OCI-LY3 (cell line): Measurements from ENCODE around the gene MLXIP.

Experiments used
- H2AFZ ChIP-seq: fragments of 200-600, 300-600 bp; shearing (Covaris generic); 2 replicates; pipeline ENCODE4 v1.6.0; 2014; ENCODE audit warnings: antibody characterized with exemption, low read depth, low read length
- H3K27ac ChIP-seq: fragments of 200-600, 300-600 bp; sonication (generic); 2 replicates; pipeline ENCODE4 v1.5.1; 2014; ENCODE audit warnings: mild to moderate bottlenecking, low read length, moderate library complexity, mixed read lengths
- H3K27me3 ChIP-seq: fragments of 200-600, 300-600 bp; sonication (generic); 2 replicates; pipeline ENCODE4 v1.6.1; 2014; ENCODE audit warnings: low read depth, low read length, mixed read lengths
- H3K36me3 ChIP-seq: fragments of 200-600, 300-600 bp; sonication (generic); replicated peaks from 2 replicates; pipeline ENCODE3; 2014; ENCODE audit warnings: low read depth, low read length, mixed read lengths
- H3K4me1 ChIP-seq: fragments of 300-600, 200-600 bp; sonication (generic); 2 replicates; pipeline ENCODE4 v1.6.1; 2014; ENCODE audit warnings: low read length, mixed read lengths
- H3K4me2 ChIP-seq: fragments of 200-600, 300-600 bp; sonication (generic); 2 replicates; pipeline ENCODE4 v1.6.1; 2014; ENCODE audit warnings: low read length, mixed read lengths
- H3K4me3 ChIP-seq: fragments of 300-600, 200-600 bp; sonication (generic); 2 replicates; pipeline ENCODE4 v1.5.1; 2014; ENCODE audit warnings: antibody characterized with exemption, mild to moderate bottlenecking, low read length, moderate library complexity
- H3K79me2 ChIP-seq: fragments of 300-600, 200-600 bp; shearing (Covaris generic); 2 replicates; pipeline ENCODE4 v1.6.1; 2014; ENCODE audit warnings: mild to moderate bottlenecking, low read length, mixed read lengths
- H3K9ac ChIP-seq: fragments of 300-600, 200-600 bp; shearing (Covaris generic); 2 replicates; pipeline ENCODE4 v1.6.0; 2014; ENCODE audit warnings: mild to moderate bottlenecking, low read length, moderate library complexity
- H3K9me3 ChIP-seq: fragments of 200-600, 300-600 bp; shearing (Covaris generic); 2 replicates; pipeline ENCODE4 v1.6.1; 2014; ENCODE audit warnings: low read length, mixed read lengths; ENCODE audit not compliant: insufficient read depth
- H4K20me1 ChIP-seq: fragments of 200-600, 300-600 bp; sonication (generic); 2 replicates; pipeline ENCODE4 v1.6.1; 2016; ENCODE audit warnings: low read length, mixed read lengths; ENCODE audit not compliant: insufficient read depth
- EZH2phosphoT487 ChIP-seq: fragments of 200-600 bp; shearing (Covaris generic); IDR thresholded peaks from 2 replicates; pipeline ENCODE4 v1.6.1; 2018; ENCODE audit warnings: antibody characterized with exemption, mixed run types, low read depth
- TF ChIP-seq, protein P1 (sequence below): fragments of 200-600, 300-600 bp; sonication (generic); IDR thresholded peaks from 2 replicates; pipeline ENCODE4 v1.5.1; 2014; ENCODE audit warnings: antibody characterized with exemption, low read length, low read depth

MLXIP gene

DNA sequence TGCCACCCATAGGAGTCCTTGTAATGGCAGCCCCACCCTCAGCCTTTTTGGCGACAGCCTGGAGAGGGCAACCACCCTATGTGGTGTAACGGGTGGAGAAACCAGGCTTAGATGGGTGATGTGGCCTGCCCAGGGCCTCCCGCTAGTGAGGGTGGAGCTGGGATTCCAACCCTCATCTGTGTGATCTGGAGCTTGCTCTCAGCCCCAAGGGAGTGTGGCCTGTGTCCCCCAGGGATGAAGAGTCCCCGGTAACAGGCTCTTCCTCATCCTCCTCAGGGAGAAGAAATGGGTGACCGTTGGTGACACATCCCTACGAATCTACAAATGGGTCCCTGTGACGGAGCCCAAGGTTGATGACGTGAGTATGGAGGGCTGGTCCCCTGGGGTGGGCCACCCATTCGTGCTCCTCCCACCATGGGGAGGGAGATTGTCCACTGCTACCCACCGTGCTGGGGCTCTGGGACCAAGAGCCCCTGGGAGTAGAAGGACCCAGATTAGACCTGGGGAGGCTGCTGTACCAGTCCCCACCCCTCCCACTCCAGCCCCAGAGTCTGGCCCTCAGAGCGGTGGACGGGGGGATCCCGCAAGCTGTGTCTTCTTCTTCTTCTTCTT, 48.0 kb upstream of the MLXIP start:
- Histone ChIP-seq H4K20me1 (peaks cover 52% of the 10 kb centered on the region), H3K27ac (no peak overlapping the region), H3K36me3 (peaks cover 30% of the 10 kb centered on the region), H2AFZ (no peak overlapping the region), H3K4me3 (no peak overlapping the region), H3K9ac (no peak overlapping the region), H3K79me2 (peaks cover 82% of the 10 kb centered on the region), H3K9me3 (no peaks in the 10 kb centered on the region), H3K27me3 (no peaks in the 10 kb centered on the region), H3K4me2 (0 out of 2 replicates have a peak overlapping the region, but pooled peaks have one; percentile 4), H3K4me1 (peaks cover 72% of the 10 kb centered on the region)
- TF ChIP-seq EZH2phosphoT487: no peak
- TF ChIP-seq, protein P1, sequence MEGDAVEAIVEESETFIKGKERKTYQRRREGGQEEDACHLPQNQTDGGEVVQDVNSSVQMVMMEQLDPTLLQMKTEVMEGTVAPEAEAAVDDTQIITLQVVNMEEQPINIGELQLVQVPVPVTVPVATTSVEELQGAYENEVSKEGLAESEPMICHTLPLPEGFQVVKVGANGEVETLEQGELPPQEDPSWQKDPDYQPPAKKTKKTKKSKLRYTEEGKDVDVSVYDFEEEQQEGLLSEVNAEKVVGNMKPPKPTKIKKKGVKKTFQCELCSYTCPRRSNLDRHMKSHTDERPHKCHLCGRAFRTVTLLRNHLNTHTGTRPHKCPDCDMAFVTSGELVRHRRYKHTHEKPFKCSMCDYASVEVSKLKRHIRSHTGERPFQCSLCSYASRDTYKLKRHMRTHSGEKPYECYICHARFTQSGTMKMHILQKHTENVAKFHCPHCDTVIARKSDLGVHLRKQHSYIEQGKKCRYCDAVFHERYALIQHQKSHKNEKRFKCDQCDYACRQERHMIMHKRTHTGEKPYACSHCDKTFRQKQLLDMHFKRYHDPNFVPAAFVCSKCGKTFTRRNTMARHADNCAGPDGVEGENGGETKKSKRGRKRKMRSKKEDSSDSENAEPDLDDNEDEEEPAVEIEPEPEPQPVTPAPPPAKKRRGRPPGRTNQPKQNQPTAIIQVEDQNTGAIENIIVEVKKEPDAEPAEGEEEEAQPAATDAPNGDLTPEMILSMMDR: no peak

DNA sequence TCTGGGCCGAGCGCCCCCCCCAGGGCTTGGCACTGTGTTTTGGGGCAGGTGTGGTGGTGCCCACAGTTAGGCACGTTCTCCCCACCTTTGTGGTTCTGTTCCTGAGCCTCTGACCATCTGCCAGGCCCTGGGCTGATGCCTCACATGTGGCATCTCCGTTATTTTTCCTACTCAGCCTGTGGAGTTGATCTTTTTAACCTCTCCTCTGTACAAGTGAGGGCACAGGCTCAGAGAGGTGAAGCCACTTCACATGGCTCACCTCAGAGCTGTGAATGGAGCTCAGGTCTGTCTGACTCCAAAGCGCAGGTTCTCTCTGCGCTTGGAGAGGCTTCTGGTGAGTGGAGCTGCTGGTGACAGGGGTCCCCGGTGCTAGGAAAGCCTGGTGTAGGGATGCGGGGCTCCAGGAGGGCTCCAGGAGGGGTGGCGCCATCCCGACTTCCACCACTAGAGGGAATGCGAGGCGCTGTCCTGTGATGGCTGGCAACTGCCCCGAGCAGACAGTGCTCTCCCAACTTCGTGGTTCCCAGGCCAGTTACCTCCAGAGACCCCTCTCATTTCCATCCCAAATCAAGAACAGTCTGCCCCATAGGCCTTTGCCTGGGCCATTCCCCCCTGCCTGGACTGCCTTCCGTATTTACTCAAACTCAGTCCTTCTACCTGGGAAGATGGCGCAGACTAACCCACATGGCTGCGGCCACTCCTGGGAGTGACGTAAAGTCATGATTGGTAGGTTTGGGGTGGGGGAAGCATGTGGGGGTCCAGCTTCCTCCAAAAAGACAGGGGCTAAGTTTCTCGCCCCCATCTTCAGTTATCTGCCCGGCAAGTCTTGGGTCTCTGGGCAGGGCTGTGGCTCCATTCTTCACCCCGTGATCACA, 47.0 kb upstream of the MLXIP start:
- no peak for TF ChIP-seq EZH2phosphoT487
- TF ChIP-seq, protein P1: peak; percentile 60
- H3K4me1 ChIP-seq: peaks cover 67% of the 10 kb centered on the region
- H3K9me3 ChIP-seq: no peaks in the 10 kb centered on the region
- H3K9ac ChIP-seq: peak overlapping the region; percentile 31
- H3K4me3 ChIP-seq: peak overlapping the region; percentile 43
- no peaks in the 10 kb centered on the region for H3K27me3 ChIP-seq
- peak overlapping the region; percentile 85 for H3K27ac ChIP-seq
- no peak overlapping the region for H2AFZ ChIP-seq
- peaks cover 76% of the 10 kb centered on the region for H3K79me2 ChIP-seq
- H3K36me3 ChIP-seq: peaks cover 40% of the 10 kb centered on the region
- H3K4me2 ChIP-seq: peak overlapping the region; percentile 53
- H4K20me1 ChIP-seq: peaks cover 48% of the 10 kb centered on the region

DNA sequence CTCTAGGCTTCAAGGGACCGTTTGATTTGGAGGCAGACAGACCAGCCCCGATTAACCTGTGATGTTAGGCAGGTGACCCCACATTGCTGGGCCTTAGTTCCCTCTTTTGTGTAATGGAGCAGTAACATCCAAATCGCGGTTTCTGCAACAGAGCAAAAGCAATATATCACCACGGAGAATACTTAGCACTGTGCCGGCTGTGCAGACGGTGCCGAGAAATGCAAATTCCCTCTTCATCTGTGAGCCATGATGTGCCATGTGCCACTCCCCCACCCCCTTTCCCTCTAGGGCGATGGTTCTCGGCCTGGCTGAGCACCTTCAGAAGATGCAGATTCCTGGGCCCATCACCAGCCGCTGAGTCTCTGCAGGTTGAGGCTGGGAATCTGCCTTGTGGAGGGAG, 46.0 kb upstream of the MLXIP start:
- Histone ChIP-seq H3K79me2 (peaks cover 68% of the 10 kb centered on the region), H4K20me1 (peaks cover 41% of the 10 kb centered on the region), H3K27ac (peak overlapping the region; percentile 85), H2AFZ (no peak overlapping the region), H3K4me1 (peaks cover 58% of the 10 kb centered on the region), H3K4me3 (peak overlapping the region; percentile 43), H3K36me3 (peaks cover 44% of the 10 kb centered on the region), H3K27me3 (no peaks in the 10 kb centered on the region), H3K9ac (peak overlapping the region; percentile 31), H3K4me2 (peak overlapping the region; percentile 53), H3K9me3 (no peaks in the 10 kb centered on the region)
- no peak for TF ChIP-seq EZH2phosphoT487
- TF ChIP-seq, protein P1: no peak

DNA sequence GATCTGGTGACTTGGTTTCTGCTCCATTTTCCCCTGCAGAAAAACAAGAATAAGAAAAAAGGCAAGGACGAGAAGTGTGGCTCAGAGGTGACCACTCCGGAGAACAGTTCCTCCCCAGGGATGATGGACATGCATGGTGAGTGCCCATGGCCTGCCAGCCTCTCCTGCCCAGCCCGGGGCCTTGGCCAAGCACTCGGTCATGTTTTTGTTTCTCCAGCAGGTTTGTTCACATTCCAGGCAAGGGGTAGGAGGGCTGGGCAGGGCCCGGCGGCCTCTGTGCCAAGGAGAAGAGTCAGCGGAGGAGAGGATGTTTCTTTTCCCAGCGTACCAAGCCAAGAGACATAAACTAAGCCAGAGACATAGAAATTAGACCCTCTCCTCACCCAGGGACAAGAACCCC, 43.3 kb upstream of the MLXIP start:
- peaks cover 36% of the 10 kb centered on the region for H3K4me1 ChIP-seq

More for the DNA sequence above, 43.3 kb upstream of the MLXIP start:
- peaks cover 17% of the 10 kb centered on the region; the same call in 1 of the 2 replicates for H4K20me1 ChIP-seq
- no peak overlapping the region for H3K4me3 ChIP-seq
- H3K27me3 ChIP-seq: no peaks in the 10 kb centered on the region
- H3K36me3 ChIP-seq: peaks cover 52% of the 10 kb centered on the region
- H2AFZ ChIP-seq: no peak overlapping the region
- no peaks in the 10 kb centered on the region for H3K9me3 ChIP-seq
- no peak overlapping the region for H3K9ac ChIP-seq
- no peak overlapping the region for H3K27ac ChIP-seq
- H3K4me2 ChIP-seq: no peak overlapping the region
- no peak for TF ChIP-seq EZH2phosphoT487
- TF ChIP-seq, protein P1: no peak
- H3K79me2 ChIP-seq: peaks cover 41% of the 10 kb centered on the region
